DND-41 (cell line): ENCODE data around the gene P4HA1.

ENCODE experiments used
- ATAC-seq: fragments of 200-7000 bp; cut with Tn5 transposase; 3 replicates; pipeline ENCODE4 v1.9.1; 2021; ENCODE audit warnings: low read depth; ENCODE audit not compliant: insufficient read depth
- DNase-seq: peaks from one replicate; pipeline ENCODE4 v3.0.0-alpha.2; 2020
- H2AFZ ChIP-seq: 2 replicates; pipeline ENCODE4 v1.6.0; 2012; ENCODE audit warnings: low read depth, low read length
- H3K27ac ChIP-seq: 2 replicates; pipeline ENCODE4 v1.5.1; 2012; ENCODE audit warnings: low read length, inconsistent platforms
- H3K27me3 ChIP-seq: fragments of 200-600 bp; sonication (generic); 2 replicates; pipeline ENCODE4 v1.6.0; 2012; ENCODE audit warnings: low read length, mild to moderate bottlenecking, inconsistent platforms; ENCODE audit not compliant: insufficient read depth, poor library complexity
- H3K36me3 ChIP-seq: 2 replicates; pipeline ENCODE4 v1.5.1; 2012; ENCODE audit warnings: low read length, inconsistent platforms; ENCODE audit not compliant: insufficient read depth
- H3K4me1 ChIP-seq: 2 replicates; pipeline ENCODE4 v1.5.1; 2012; ENCODE audit warnings: mild to moderate bottlenecking, low read length; ENCODE audit not compliant: insufficient read depth
- H3K4me2 ChIP-seq: 2 replicates; pipeline ENCODE4 v1.6.0; 2012; ENCODE audit warnings: mild to moderate bottlenecking, moderate library complexity, low read length, inconsistent platforms; ENCODE audit not compliant: insufficient read depth
- H3K4me3 ChIP-seq, 2 experiments: fragments of 200-600 bp in 1 of 2; shearing (Covaris generic) in 1 of 2; 2 replicates each; pipeline ENCODE4 v1.5.1; 2012 to 2016; ENCODE audit warnings: inconsistent platforms in 2 of 2, low read length in 2 of 2, mild to moderate bottlenecking in 2 of 2, low read depth in 1 of 2, moderate library complexity in 1 of 2
- H3K79me2 ChIP-seq: 2 replicates; pipeline ENCODE4 v1.6.0; 2012; ENCODE audit warnings: low read length, inconsistent platforms; ENCODE audit not compliant: insufficient read depth
- H3K9ac ChIP-seq: 2 replicates; pipeline ENCODE4 v1.6.0; 2012; ENCODE audit warnings: low read depth, mild to moderate bottlenecking, inconsistent platforms, low read length, moderate library complexity
- H3K9me3 ChIP-seq: 2 replicates; pipeline ENCODE4 v1.5.1; 2012; ENCODE audit warnings: low read length, moderate library complexity, mild to moderate bottlenecking, inconsistent platforms; ENCODE audit not compliant: insufficient read depth, severe bottlenecking
- H4K20me1 ChIP-seq: 2 replicates; pipeline ENCODE4 v1.6.0; 2012; ENCODE audit warnings: low read length; ENCODE audit not compliant: insufficient read depth
- EZH2 ChIP-seq: IDR thresholded peaks from 3 replicates; pipeline ENCODE4 v1.6.1; 2012; ENCODE audit warnings: borderline replicate concordance, low read depth, mild to moderate bottlenecking, moderate library complexity, low read length, inconsistent platforms; ENCODE audit not compliant: severe bottlenecking
- TF ChIP-seq, protein P1 (sequence below): IDR thresholded peaks from 2 replicates; pipeline ENCODE4 v1.5.1; 2012; ENCODE audit warnings: borderline replicate concordance, low read length, moderate library complexity, mild to moderate bottlenecking; ENCODE audit not compliant: poor library complexity, severe bottlenecking; ENCODE audit errors: extremely low read depth

Gene P4HA1

DNA sequence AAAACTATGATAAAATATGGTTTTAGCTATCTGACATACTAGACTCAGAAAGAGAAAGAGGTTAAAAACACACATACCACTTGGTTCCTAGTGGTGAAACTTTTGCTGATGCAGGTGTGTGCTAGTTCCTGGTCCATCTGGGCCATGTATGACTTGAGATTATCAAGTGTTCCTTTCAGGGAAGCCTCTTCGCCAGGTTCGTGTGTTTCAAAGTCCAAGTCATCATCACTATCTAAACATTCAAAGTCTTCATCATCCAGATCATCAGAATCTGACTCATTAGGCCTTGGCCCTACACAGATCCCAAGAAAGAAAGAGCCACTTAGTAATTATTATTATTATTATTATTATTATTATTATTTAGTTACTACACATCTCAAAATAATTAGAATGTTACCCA is 40.0 kb upstream of the P4HA1 start:
- Histone ChIP-seq H3K36me3 (peaks cover 87% of the 10 kb centered on the region), H3K4me1 (no peaks in the 10 kb centered on the region), H4K20me1 (no peaks in the 10 kb centered on the region), H3K79me2 (no peaks in the 10 kb centered on the region), H3K4me3 (no peak overlapping the region), H3K27ac (no peak overlapping the region), H3K4me2 (no peak overlapping the region), H2AFZ (no peak overlapping the region), H3K9ac (no peak overlapping the region), H3K27me3 (no peaks in the 10 kb centered on the region), H3K9me3 (no peaks in the 10 kb centered on the region)
- ATAC-seq (no peak), DNase-seq (no peak)
- TF ChIP-seq, protein P1, sequence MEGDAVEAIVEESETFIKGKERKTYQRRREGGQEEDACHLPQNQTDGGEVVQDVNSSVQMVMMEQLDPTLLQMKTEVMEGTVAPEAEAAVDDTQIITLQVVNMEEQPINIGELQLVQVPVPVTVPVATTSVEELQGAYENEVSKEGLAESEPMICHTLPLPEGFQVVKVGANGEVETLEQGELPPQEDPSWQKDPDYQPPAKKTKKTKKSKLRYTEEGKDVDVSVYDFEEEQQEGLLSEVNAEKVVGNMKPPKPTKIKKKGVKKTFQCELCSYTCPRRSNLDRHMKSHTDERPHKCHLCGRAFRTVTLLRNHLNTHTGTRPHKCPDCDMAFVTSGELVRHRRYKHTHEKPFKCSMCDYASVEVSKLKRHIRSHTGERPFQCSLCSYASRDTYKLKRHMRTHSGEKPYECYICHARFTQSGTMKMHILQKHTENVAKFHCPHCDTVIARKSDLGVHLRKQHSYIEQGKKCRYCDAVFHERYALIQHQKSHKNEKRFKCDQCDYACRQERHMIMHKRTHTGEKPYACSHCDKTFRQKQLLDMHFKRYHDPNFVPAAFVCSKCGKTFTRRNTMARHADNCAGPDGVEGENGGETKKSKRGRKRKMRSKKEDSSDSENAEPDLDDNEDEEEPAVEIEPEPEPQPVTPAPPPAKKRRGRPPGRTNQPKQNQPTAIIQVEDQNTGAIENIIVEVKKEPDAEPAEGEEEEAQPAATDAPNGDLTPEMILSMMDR, result no peak
- no peak for TF ChIP-seq EZH2

DNA sequence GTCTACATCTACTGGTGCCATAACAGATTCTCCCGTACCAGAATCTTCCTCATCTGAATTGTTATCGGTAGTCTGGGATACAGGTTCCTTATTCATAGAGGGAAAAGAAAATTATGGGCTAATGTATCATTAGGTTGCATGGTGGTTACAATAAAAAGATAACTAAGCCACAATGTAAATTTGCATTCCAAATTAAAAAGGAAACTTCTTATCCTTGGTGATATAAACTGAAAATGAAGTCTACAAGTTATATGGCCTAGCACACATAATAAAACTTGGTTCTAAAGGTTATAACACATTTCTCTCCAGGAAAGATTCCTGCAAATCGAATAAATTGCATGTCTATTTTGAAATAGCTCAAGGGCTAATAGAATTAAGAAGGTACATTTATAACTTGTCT is 38.1 kb upstream of the P4HA1 start:
- H4K20me1 ChIP-seq, result no peaks in the 10 kb centered on the region
- no peaks in the 10 kb centered on the region for H3K9me3 ChIP-seq
- no peak overlapping the region for H3K9ac ChIP-seq
- peaks cover 87% of the 10 kb centered on the region for H3K36me3 ChIP-seq
- H2AFZ ChIP-seq, result no peak overlapping the region
- no peak overlapping the region for H3K4me3 ChIP-seq
- ATAC-seq, result no peak
- H3K27ac ChIP-seq, result no peak overlapping the region
- TF ChIP-seq, protein P1, result no peak
- TF ChIP-seq EZH2, result no peak
- H3K27me3 ChIP-seq, result no peaks in the 10 kb centered on the region
- no peaks in the 10 kb centered on the region for H3K79me2 ChIP-seq
- H3K4me1 ChIP-seq, result no peaks in the 10 kb centered on the region
- no peak overlapping the region for H3K4me2 ChIP-seq
- DNase-seq, result no peak

DNA sequence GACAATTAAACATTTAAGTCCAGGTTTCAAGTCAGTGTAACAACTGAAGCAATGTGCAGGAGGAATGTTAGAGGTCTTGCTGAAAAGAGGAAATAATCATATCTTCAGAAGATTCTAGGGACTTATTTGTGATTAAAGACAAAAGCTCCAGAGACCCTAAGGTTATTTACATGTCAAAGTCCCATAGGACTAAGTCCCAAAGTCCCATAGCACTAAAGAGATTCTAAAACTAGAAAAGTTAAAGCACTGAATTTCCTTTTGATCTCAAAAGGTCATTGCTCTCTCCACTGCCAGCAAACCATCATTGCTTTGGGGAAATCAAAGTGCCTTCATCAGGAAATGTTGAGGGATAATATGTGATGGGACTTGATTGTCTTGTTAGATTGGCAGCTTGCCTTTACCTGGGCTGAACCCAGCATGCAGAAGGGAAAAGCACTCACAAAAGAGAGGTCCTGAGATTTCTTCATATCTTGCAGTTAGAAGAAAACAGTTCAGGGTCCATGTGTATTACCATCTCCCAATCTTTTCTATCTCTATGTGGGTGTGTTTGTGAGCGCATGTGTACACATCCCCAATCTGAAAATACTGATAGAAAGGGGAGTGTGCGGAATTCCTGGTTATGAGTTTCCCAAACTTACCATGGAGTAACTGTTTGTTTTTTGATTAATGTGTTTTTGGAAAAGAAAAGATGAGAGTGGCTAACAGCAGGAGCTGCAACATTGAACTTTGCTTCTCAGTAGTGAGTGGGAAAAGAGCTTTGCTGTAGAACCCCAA is 35.4 kb upstream of the P4HA1 start:
- Histone ChIP-seq H4K20me1 (no peaks in the 10 kb centered on the region), H3K4me3 (no peak overlapping the region), H3K9me3 (no peaks in the 10 kb centered on the region), H2AFZ (no peak overlapping the region), H3K27me3 (no peaks in the 10 kb centered on the region), H3K36me3 (peaks cover 81% of the 10 kb centered on the region), H3K4me1 (no peaks in the 10 kb centered on the region), H3K4me2 (no peak overlapping the region), H3K79me2 (no peaks in the 10 kb centered on the region), H3K9ac (no peak overlapping the region), H3K27ac (no peak overlapping the region)
- DNase-seq (no peak), ATAC-seq (no peak)
- no peak for TF ChIP-seq EZH2
- TF ChIP-seq, protein P1, result no peak
